ENCODE measurements around the gene SKIC2. TPM values are rescaled to one million over a fixed set of nuclear protein-coding genes. Genes with fewer than 3 reads are reported as not detected.

Gene SKIC2
- total and polyA plus RNA-seq, 2 experiments from 2014 or later: 46.9 to 54.9 TPM

DNA sequence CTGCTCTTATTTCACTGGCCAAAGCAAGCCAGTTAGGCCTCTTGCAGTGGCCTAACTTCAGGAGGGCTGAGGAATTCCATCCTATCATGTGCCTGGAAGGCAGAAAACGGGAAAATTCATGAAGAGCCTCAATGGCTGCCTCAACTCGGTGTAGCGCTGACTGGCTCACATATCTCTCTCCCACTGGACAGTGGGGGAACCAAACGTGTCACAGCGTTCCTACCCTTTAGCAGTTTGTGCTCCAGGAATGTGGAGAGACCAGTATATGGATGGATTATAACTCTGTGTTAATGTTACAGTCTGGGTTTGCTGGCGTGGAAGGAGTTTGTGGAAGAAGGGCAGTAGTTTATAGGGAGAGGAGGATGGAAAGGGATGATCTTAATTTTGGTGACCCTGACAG, 43.2 kb upstream of the SKIC2 start:
- WGBS, 2 experiments (ENCODE audit: low coverage in 1 of 2, low lambda C conversion rate in 2 of 2, missing lambda C conversion rate in 2 of 2): 88 to 95% methylated on average over 6 of the region's 6 CpGs
- H3K9ac ChIP-seq: no peak overlapping the region
- H3K27ac ChIP-seq: no peak overlapping the region
- no peak for DNase-seq
- H3K9me3 ChIP-seq (ENCODE audit: low read depth): no peaks in the 10 kb centered on the region
- in situ Hi-C loops (cut with MboI): no loop called here
- peaks cover 12% of the 10 kb centered on the region for H3K4me1 ChIP-seq (ENCODE audit: insufficient read depth)
- H3K4me2 ChIP-seq (ENCODE audit: unreplicated experiment): no peak overlapping the region
- no peaks in the 10 kb centered on the region for H3K79me2 ChIP-seq (ENCODE audit: insufficient read depth)
- H3K4me3 ChIP-seq: no peak overlapping the region
- H3K9me2 ChIP-seq (ENCODE audit: insufficient read depth): no peaks in the 10 kb centered on the region
- no peaks in the 10 kb centered on the region for H4K20me1 ChIP-seq (ENCODE audit: insufficient read depth)
- no peaks in the 10 kb centered on the region for H3K36me3 ChIP-seq (ENCODE audit: low read depth)
- peaks cover 3% of the 10 kb centered on the region; the same call in 1 of the 2 replicates for H3F3A ChIP-seq (ENCODE audit: insufficient read depth)
- no peaks in the 10 kb centered on the region for H3K27me3 ChIP-seq (replicated peaks; ENCODE audit: insufficient read depth)
- no peak overlapping the region for H2AFZ ChIP-seq
- no peak for TF ChIP-seq EZH2 (IDR thresholded peaks at IDR 0.05; ENCODE audit: insufficient read depth, poor library complexity, severe bottlenecking)
- TF ChIP-seq EZH2phosphoT487 (IDR thresholded peaks at IDR 0.05; ENCODE audit: insufficient read depth, low read depth): no peak

DNA sequence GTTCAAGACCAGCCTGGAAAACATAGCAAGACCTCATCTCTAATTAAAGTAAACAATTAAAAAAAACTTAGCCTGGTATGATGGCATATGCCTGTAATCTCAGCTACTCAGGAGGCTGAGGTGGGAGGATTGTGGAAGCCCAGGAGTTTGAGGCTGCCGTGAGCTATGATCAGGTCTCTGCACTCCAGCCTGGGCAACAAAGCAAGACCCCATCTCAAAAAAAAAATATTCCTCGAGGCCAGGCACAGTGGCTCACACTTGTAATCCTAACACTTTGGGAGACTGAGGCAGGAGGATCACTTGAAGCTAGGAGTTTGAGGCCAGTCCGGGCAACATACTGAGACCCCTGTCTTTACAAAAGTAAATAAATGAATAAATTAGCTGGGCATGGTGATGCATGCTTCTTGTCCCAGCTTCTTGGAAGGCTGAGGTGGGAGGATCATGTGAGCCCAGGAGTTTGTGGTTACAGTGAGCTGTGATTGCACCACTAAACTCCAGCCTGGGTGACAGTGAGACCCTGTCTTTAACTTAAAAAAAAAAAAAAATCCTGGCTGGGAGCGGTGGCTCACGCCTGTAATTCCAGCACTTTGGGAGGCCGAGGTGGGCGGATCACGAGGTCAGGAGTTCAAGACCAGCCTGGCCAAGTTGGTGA, 40.8 kb upstream of the SKIC2 start:
- Histone ChIP-seq H3K9me3 (ENCODE audit: low read depth) (no peaks in the 10 kb centered on the region), H3K79me2 (ENCODE audit: insufficient read depth) (no peaks in the 10 kb centered on the region), H4K20me1 (ENCODE audit: insufficient read depth) (no peaks in the 10 kb centered on the region), H3K27me3 (replicated peaks; ENCODE audit: insufficient read depth) (no peaks in the 10 kb centered on the region), H3K36me3 (ENCODE audit: low read depth) (no peaks in the 10 kb centered on the region), H3K27ac (no peak overlapping the region), H3K4me1 (ENCODE audit: insufficient read depth) (no peaks in the 10 kb centered on the region), H3K9me2 (ENCODE audit: insufficient read depth) (no peaks in the 10 kb centered on the region), H3K4me3 (no peak overlapping the region), H3F3A (ENCODE audit: insufficient read depth) (no peaks in the 10 kb centered on the region), H3K9ac (no peak overlapping the region), H3K4me2 (ENCODE audit: unreplicated experiment) (no peak overlapping the region), H2AFZ (no peak overlapping the region)
- in situ Hi-C loops (cut with MboI): no loop called here
- no peak for TF ChIP-seq EZH2 (IDR thresholded peaks at IDR 0.05; ENCODE audit: insufficient read depth, poor library complexity, severe bottlenecking)
- TF ChIP-seq EZH2phosphoT487 (IDR thresholded peaks at IDR 0.05; ENCODE audit: insufficient read depth, low read depth): no peak
- peak; percentile 36 for DNase-seq
- WGBS, 2 experiments (ENCODE audit: low coverage in 1 of 2, low lambda C conversion rate in 2 of 2, missing lambda C conversion rate in 2 of 2): 80 to 85% methylated on average over 8 of the region's 8 CpGs

DNA sequence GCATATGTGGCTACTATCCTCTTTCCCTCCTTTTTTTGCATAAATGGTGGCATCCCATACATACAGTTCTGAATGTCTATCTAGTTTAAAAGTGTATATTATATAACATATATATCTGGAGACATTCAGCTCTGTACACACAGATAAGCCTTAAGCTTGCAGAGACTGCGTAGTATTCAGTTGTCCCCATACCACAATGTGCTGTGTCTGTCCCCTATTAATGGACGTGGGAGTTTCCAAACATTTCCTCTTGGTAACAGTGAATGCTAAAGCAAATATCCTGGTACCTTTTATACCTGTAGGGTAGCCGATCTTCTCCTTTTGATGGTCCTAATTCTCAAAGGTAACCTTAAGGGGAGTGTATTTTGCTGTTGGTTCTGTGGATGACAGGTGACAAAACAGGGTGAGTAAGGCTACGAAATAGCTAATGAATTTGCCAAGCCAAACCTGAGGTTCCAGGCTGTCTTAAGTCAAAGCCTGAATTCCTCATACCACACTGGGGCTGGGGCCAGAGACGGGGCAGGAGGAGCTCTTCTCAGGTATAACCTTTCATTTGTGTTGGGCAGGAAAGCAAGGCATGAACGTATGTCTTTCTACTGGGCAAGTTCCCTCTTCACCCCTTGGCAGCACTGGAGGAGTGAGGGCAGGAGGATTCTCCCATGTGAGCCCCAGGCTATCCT, 39.2 kb upstream of the SKIC2 start:
- Histone ChIP-seq H2AFZ (no peak overlapping the region), H4K20me1 (ENCODE audit: insufficient read depth) (no peaks in the 10 kb centered on the region), H3K4me3 (no peak overlapping the region), H3K4me1 (ENCODE audit: insufficient read depth) (no peaks in the 10 kb centered on the region), H3K36me3 (ENCODE audit: low read depth) (no peaks in the 10 kb centered on the region), H3K4me2 (ENCODE audit: unreplicated experiment) (no peak overlapping the region), H3K9me2 (ENCODE audit: insufficient read depth) (no peaks in the 10 kb centered on the region), H3K27ac (no peak overlapping the region), H3K9me3 (ENCODE audit: low read depth) (no peaks in the 10 kb centered on the region), H3K9ac (no peak overlapping the region), H3F3A (ENCODE audit: insufficient read depth) (no peaks in the 10 kb centered on the region), H3K27me3 (replicated peaks; ENCODE audit: insufficient read depth) (no peaks in the 10 kb centered on the region), H3K79me2 (ENCODE audit: insufficient read depth) (no peaks in the 10 kb centered on the region)
- no peak for TF ChIP-seq EZH2 (IDR thresholded peaks at IDR 0.05; ENCODE audit: insufficient read depth, poor library complexity, severe bottlenecking)
- no peak for TF ChIP-seq EZH2phosphoT487 (IDR thresholded peaks at IDR 0.05; ENCODE audit: insufficient read depth, low read depth)
- DNase-seq: no peak
- WGBS, 2 experiments (ENCODE audit: low coverage in 1 of 2, low lambda C conversion rate in 2 of 2, missing lambda C conversion rate in 2 of 2): 81 to 88% methylated on average over 6 of the region's 6 CpGs
- in situ Hi-C loops (cut with MboI): no loop called here

DNA sequence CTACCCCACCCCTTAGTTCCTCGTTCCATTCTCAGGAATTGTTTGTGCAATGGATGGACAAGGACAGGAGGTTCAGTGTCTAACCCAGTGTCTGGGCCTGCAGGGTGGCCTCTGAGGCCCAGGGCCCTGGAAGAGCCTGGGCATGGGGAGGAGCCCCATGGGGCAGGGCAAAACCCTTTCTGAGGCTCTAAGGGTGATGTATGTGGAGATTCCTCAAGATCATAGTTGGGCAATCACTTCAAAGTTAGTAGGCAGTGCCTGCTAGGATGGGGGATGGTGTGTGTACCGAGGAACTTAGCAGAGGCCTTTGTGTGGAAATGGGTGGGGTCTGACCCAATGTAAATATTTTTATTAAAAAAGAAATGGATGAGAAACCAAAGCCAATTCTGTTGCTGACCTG, 38.2 kb upstream of the SKIC2 start:
- Histone ChIP-seq H3K9me2 (ENCODE audit: insufficient read depth) (no peaks in the 10 kb centered on the region), H3K27me3 (replicated peaks; ENCODE audit: insufficient read depth) (no peaks in the 10 kb centered on the region), H2AFZ (no peak overlapping the region), H3K79me2 (ENCODE audit: insufficient read depth) (no peaks in the 10 kb centered on the region), H3K36me3 (ENCODE audit: low read depth) (no peaks in the 10 kb centered on the region), H4K20me1 (ENCODE audit: insufficient read depth) (no peaks in the 10 kb centered on the region), H3K9me3 (ENCODE audit: low read depth) (no peaks in the 10 kb centered on the region), H3K4me2 (ENCODE audit: unreplicated experiment) (no peak overlapping the region), H3K4me3 (no peak overlapping the region), H3K9ac (no peak overlapping the region), H3F3A (ENCODE audit: insufficient read depth) (no peaks in the 10 kb centered on the region), H3K27ac (no peak overlapping the region), H3K4me1 (ENCODE audit: insufficient read depth) (no peaks in the 10 kb centered on the region)
- DNase-seq: no peak
- 62 to 72% methylated on average over 2 of the region's 2 CpGs for WGBS, 2 experiments (ENCODE audit: low coverage in 1 of 2, low lambda C conversion rate in 2 of 2, missing lambda C conversion rate in 2 of 2)
- TF ChIP-seq EZH2 (IDR thresholded peaks at IDR 0.05; ENCODE audit: insufficient read depth, poor library complexity, severe bottlenecking): no peak
- no peak for TF ChIP-seq EZH2phosphoT487 (IDR thresholded peaks at IDR 0.05; ENCODE audit: insufficient read depth, low read depth)
- in situ Hi-C loops (cut with MboI): no loop called here

All from GM23248 (cell line).